Tibial nerve (tissue), 4 donors: ENCODE measurements around the gene MEF2C. TPM values are rescaled to one million over a fixed set of nuclear protein-coding genes. Genes with fewer than 3 reads are reported as not detected.

Experiments used
- DNase-seq, 2 donors: peaks; one replicate each; pipeline ENCODE4 v3.0.0-alpha.2; 2019; ENCODE audit warnings: low spot score in 2 of 2
- H3K27ac ChIP-seq, 4 donors: fragments of 200-600 bp; sonication (generic) in 3 of 4; one replicate each; pipeline ENCODE4 v1.5.1; 2017 to 2019; ENCODE audit warnings: mild to moderate bottlenecking in 1 of 4
- H3K27me3 ChIP-seq, 2 donors: fragments of 200-600 bp; sonication (generic) in 1 of 2; one replicate each; pipeline versions ENCODE4 v1.5.1 to v1.6.0; 2017 to 2019
- H3K36me3 ChIP-seq, 3 donors: fragments of 200-600 bp; sonication (generic); one replicate each; pipeline ENCODE4 v1.5.1; 2018 to 2019
- H3K4me1 ChIP-seq, 4 donors: fragments of 200-600 bp; sonication (generic) in 3 of 4; one replicate each; pipeline ENCODE4 v1.5.1; 2017 to 2019
- H3K4me3 ChIP-seq, 4 donors: fragments of 200-600 bp; sonication (generic) in 3 of 4; one replicate each; pipeline ENCODE4 v1.5.1; 2017 to 2019; ENCODE audit warnings: mild to moderate bottlenecking in 1 of 4, moderate library complexity in 1 of 4
- H3K9me3 ChIP-seq, 4 donors: fragments of 200-600 bp; sonication (generic) in 3 of 4; one replicate each; pipeline ENCODE4 v1.5.1; 2017 to 2019
- EP300 ChIP-seq, 2 donors: sonication (generic); formaldehyde crosslinking; IDR thresholded peaks; one replicate each; pipeline ENCODE4 v1.6.1; 2017; ENCODE audit warnings: antibody characterized with exemption in 2 of 2, mild to moderate bottlenecking in 1 of 2
- POLR2A ChIP-seq, 2 donors: fragments of 450-650 bp; IDR thresholded peaks; one replicate each; pipeline ENCODE4 v1.6.1; 2017; ENCODE audit warnings: antibody characterized with exemption in 2 of 2, mild to moderate bottlenecking in 2 of 2, moderate library complexity in 2 of 2
- WGBS, 2 donors: methylation state at CpG; one replicate each; pipeline ENCODE4 v1.1.5; 2018; 5-methylcytosine and 5-hydroxymethylcytosine counted together
- total RNA-seq, 4 donors: library from RNA; depleted of rRNA; stranded (reverse); fragments of >200 nt; gene quantifications; one replicate each; pipeline ENCODE4 v1.1.0, GENCODE V29; 2016
- TF ChIP-seq, protein P1 (sequence below), 5 experiments: fragments of 200-600 bp in 3 of 5; fragments of 450-650 bp in 2 of 5; sonication (generic) in 3 of 5; IDR thresholded peaks; one replicate each; pipeline ENCODE4 v1.5.1; 2016 to 2019; ENCODE audit warnings: antibody characterized with exemption in 5 of 5, mild to moderate bottlenecking in 3 of 5, moderate library complexity in 2 of 5

MEF2C gene
- total RNA-seq, 4 donors from 2014 or later, result 16.5 to 40.8 (median 29.1) TPM

DNA sequence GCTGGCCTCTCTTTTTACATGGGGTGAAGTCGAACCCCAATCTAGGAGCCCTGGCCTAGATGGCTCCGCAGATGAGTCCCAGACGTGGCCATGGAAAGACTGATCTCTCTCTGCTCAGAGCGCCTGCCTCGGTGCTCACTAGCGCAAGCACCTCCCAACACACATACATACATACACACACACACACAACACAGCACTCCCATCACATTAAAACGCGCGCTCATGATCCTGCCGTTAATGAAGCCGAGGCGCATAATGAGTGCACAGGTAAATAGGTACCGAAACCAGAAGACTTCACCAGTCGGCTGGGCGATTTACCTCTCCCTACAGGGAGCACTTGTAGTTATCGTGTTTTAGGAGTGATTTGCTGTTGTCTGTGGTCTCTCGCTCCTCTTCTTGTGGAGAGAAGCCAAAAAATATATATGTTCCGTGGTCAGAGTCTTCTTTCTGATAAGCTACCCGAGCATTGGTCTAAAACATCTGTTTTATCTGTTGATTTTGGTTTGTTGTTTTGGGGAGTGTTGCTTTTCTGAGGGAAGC is 207.7 kb downstream of the MEF2C start:
- peak overlapping the region; percentile 42 to 66 (median 51) for H3K4me3 ChIP-seq
- H3K9me3 ChIP-seq, result no peaks in the 10 kb centered on the region
- H3K27ac ChIP-seq, result peak overlapping the region; percentile 74 to 93 (median 92)
- H3K4me1 ChIP-seq, result peaks cover 0 to 39% (median 9%) of the 10 kb centered on the region in 4 donors
- TF ChIP-seq POLR2A (IDR thresholded peaks at IDR 0.05), result no peak
- TF ChIP-seq, protein P1, sequence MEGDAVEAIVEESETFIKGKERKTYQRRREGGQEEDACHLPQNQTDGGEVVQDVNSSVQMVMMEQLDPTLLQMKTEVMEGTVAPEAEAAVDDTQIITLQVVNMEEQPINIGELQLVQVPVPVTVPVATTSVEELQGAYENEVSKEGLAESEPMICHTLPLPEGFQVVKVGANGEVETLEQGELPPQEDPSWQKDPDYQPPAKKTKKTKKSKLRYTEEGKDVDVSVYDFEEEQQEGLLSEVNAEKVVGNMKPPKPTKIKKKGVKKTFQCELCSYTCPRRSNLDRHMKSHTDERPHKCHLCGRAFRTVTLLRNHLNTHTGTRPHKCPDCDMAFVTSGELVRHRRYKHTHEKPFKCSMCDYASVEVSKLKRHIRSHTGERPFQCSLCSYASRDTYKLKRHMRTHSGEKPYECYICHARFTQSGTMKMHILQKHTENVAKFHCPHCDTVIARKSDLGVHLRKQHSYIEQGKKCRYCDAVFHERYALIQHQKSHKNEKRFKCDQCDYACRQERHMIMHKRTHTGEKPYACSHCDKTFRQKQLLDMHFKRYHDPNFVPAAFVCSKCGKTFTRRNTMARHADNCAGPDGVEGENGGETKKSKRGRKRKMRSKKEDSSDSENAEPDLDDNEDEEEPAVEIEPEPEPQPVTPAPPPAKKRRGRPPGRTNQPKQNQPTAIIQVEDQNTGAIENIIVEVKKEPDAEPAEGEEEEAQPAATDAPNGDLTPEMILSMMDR (IDR thresholded peaks at IDR 0.05), result no peak
- H3K27me3 ChIP-seq, result peaks cover 0 to 99% of the 10 kb centered on the region in 2 donors
- no peak for DNase-seq
- WGBS, 2 donors, result 7 to 9% methylated on average over 19 of the region's 19 CpGs
- H3K36me3 ChIP-seq, result no peaks in the 10 kb centered on the region

DNA sequence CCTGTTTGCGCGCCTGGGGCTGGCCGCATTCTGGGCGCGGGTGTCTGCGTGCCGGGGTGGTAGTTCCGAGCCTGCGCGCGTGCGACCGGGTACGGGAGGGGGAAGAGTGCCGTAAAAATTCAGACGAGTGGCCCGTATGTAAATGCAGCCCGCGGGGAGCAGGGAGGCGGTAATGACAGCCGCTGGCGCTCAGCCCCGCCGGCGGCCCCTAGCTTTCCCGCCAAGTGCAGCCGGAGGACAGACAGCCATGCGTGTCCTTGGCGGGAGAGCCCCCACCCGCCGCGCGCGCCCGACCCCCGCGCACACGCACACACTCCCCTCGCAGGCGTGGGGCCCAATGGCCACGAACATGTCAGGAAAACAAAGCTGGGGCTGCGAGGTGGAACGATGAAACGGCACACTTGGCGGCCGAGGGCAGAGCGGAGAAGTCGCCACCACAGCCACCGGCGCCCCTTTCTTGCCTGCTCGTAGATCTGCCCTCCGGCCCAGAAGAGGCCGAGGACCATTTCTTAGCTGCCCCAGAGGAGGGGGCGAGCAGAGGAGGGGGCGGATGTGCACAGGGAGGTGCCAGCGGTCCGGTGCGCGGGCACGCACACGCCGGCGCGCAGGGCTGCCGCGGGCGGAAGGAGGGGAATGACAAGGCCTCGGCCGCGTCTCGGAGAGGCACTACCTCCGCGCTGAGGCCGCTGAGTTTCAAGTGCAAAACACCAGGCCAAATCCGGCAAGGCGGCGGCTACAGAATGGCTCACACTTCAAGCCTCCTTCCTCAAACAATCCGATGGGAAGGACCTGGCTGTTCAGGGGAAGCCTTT is 208.4 kb downstream of the MEF2C start:
- Histone ChIP-seq H3K4me3 (peak overlapping the region; percentile 42 to 66 (median 51)), H3K27ac (peak overlapping the region; percentile 74 to 93 (median 92)), H3K9me3 (no peaks in the 10 kb centered on the region), H3K4me1 (peaks cover 0 to 34% (median 8%) of the 10 kb centered on the region in 4 donors), H3K36me3 (no peaks in the 10 kb centered on the region), H3K27me3 (peaks cover 0 to 99% of the 10 kb centered on the region in 2 donors)
- DNase-seq, result no peak
- WGBS, 2 donors, result 1 to 3% methylated on average over 50 to 54 of the region's 78 CpGs
- TF ChIP-seq, protein P1 (IDR thresholded peaks at IDR 0.05), result no peak
- TF ChIP-seq POLR2A (IDR thresholded peaks at IDR 0.05), result peak in 1 of 2 donors; percentile 19
- peak in 1 of 2 donors; percentile 73 for TF ChIP-seq EP300 (IDR thresholded peaks at IDR 0.05)

DNA sequence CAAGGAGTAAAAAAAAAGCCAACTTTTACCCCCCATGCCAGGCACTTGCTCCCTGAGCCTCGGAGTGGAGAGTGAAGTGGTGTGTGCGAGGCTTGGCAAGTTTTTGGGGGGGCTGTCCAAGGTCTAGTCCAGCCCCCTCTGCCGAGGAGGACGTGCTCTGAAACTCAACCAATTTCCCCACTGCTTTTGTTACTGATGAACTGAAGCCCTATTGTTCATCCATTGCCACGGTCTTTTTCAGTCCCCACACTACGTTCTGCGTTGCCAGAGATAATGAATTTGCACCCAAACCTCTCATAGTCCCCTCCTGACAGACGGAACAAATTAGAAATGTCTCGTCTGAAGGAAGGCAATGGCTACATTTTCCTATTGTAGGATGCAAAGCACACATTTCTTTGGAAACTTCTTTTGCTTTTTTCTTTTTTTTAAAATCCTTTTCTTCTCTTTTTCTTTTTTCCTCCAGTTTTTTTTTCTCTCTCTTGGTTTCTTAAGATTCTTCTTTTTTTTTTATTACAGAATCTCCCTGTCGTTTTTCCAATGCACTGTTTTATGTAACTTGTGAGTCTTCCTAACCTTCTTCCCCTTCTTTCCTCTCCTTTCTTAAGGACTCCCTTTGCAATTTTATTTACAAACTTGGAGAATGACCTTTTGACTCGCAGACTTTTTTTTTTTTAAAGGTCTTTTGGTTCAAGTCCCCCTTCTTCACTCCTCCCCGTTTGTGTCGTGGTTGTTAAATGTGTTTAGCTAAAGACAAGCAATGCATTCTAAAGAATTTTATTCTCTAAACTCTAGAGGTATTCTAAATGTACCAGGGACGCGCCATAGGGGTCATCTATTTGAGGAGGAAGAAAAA is 209.5 kb downstream of the MEF2C start:
- TF ChIP-seq EP300 (IDR thresholded peaks at IDR 0.05) (peak in 1 of 2 donors; percentile 89), POLR2A (IDR thresholded peaks at IDR 0.05) (peak in 1 of 2 donors; percentile 41)
- TF ChIP-seq, protein P1 (IDR thresholded peaks at IDR 0.05), result no peak
- peaks cover 0 to 98% of the 10 kb centered on the region in 2 donors for H3K27me3 ChIP-seq
- no peaks in the 10 kb centered on the region for H3K9me3 ChIP-seq
- DNase-seq, result no peak
- H3K4me1 ChIP-seq, result peaks cover 0 to 36% (median 8%) of the 10 kb centered on the region in 4 donors
- H3K36me3 ChIP-seq, result no peaks in the 10 kb centered on the region
- H3K27ac ChIP-seq, result peak overlapping the region; percentile 36 to 93 (median 92)
- peak overlapping the region; percentile 42 to 66 (median 51) for H3K4me3 ChIP-seq
- 5 to 6% methylated on average over 15 of the region's 15 CpGs for WGBS, 2 donors

DNA sequence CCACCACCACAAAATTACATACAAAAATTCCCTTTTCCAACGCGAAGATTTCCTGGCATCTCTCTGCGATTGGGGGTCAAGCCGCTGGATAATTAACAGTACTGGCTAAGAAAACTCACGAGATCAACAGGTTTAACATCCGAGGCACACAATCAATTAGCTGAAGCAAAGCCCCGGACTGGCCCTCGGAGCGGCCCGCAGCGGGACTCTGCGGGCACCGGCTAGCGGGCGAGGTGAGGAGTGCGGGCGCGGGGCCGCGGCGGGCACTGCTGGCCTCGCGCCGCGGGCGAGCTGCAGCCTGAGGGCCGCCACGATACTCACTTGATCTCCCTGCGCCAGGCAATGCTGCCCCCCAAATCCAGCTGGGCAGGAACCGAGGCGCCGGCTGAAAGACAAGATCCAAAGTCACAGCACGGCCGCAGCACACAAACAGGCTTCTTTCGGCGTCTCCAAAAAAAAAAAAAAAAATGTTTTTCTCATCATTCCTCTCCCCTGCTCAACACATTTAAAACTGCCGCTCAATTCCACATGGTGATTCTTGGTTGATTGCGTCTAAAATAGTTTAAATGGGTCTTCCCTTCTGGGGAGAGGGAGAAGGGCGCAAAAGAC is 210.2 kb downstream of the MEF2C start:
- DNase-seq, result no peak
- no peak for TF ChIP-seq EP300 (IDR thresholded peaks at IDR 0.05)
- TF ChIP-seq, protein P1 (IDR thresholded peaks at IDR 0.05), result no peak
- TF ChIP-seq POLR2A (IDR thresholded peaks at IDR 0.05), result no peak
- Histone ChIP-seq H3K36me3 (no peaks in the 10 kb centered on the region), H3K4me1 (peaks cover 0 to 34% (median 8%) of the 10 kb centered on the region in 4 donors), H3K27ac (peak overlapping the region; percentile 36 to 93 (median 92)), H3K4me3 (peak overlapping the region; percentile 42 to 66 (median 51)), H3K9me3 (no peaks in the 10 kb centered on the region), H3K27me3 (peaks cover 0 to 98% of the 10 kb centered on the region in 2 donors)
- 6 to 9% methylated on average over 39 of the region's 39 CpGs for WGBS, 2 donors
